NCI-H345 treated with DMSO at 0.1 percent for 48 hours (cell line): ENCODE results near the gene UCHL5.

Experiments used
- DNase-seq: peaks from one replicate; lab custom pipeline; 2025; ENCODE audit not compliant: unreplicated experiment; lab: John Stamatoyannopoulos, UW

UCHL5 gene

DNA sequence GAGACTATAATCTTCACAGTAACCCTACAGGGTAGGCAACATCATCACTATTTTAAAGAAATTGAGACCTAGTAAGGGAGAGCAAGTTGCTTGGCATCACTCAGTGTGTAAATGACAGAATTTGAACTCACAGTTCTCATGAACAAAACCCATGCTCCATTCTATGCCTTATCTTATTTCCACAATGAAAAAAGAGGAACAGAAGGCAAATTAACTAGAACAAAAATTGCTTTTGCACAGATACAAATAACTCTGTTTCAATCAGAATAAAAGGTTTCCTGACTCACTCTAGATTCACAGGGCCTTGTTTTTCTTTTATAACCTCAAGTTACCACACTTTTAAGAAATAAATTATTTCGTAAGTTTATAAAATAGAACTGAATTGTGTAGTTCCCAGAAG lies 90.1 kb downstream of the UCHL5 start:
- DNase-seq = no peak

DNA sequence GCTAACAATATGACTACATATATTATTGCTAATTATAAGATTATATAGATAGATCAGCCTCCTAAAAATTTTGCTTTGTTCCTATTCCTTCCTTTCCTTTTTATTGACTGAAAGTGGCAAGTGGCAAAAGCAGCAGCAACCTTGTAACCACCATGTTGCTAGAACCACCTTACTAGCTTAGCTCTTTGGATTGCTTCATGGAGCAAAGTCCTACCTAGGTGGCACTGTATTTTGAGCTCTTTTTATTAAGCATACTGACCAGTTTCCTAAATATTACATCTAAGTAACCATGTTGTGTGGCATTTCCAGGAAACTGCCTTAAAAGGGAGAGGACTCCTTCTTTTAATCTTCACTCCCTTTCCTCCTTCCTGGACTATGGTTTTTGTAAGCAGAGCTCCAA lies 90.8 kb downstream of the UCHL5 start:
- no peak for DNase-seq

DNA sequence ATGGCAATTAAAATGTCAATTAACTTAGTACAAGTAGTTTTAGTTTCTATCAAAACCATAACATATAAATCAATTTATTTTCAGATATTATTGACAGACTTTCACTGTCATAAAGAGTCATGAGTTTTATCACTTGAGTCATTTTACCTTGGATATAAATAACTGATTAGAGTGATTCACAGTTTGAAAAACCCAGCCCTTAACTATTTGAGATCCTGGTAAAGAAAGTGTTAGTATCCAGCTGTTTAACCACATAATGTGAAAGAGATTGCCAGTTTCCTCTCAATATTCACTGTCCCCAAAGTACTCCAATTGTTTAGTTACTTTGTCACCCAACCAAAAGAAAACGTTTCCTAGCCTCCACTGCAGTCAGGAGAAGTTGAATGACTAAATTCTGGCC lies 91.3 kb downstream of the UCHL5 start:
- DNase-seq = no peak

DNA sequence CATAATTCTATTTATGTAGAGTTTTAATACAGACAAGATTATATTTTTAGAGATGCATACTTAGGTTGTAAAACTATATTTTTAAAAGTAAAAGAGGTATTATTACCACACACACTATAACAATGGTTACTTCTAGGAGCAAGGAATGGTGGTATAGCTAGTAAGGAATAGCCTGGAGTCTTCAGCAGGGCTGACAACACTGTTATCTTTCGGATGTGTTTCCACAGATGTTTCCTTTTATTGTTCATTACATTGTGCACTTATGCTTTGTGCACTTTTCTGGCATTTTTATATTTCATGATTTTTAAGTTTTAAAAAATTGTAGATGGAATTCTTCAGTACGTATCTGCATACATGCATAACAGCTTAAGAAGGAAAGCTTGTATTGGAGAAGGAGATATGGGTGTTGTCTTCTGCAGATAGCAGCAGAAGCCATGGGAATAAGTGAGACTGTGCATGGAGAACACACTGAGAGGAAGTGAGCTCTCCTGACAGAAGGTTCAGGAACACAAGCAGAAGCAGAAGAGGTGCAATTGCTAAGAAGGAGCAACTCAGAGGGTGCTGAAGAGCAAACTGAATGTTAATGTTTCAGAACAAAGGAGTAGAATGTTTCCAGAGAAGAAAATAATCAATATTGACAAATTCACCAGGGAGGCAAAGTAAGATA lies 91.8 kb downstream of the UCHL5 start:
- no peak for DNase-seq

DNA sequence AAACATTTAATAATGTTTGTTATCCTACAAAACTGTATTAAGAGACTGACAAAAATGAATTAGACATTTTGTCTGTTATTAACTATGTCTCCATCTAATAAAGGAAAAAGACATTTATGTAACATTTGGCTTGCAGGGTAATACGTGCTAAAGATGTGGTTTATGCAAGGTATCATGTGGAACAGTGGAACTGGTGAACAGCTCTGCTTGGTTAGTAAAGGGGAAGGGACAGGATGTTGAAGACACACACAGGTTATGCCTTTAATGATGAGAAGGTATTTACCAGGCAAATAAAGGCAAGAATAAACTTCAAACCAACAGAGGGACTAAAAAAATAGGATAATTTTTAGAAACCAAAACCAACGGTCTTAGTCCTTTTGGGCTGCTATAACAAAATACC lies 93.1 kb downstream of the UCHL5 start:
- DNase-seq = no peak

DNA sequence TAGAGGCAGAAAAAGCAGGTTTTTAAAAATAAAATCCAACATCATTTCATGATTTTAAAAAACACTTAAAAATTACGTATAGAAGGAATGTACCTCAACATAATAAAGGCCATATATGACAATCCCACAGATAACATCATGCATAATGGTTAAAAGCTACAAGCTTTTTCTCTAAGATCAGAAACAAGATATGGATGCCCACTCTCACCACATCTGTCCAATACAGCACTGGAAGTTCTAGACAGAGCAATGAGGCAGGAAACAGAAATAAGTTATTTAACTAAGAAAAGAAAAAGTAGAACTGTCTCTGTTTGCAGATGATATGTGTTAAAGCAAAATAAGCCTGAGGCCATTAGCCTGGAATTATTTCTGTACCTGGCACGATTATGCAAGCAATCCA lies 96.3 kb downstream of the UCHL5 start:
- DNase-seq = no peak
